H1 (cell line): ENCODE data around the gene NUBP2. TPM values are rescaled to one million over a fixed set of nuclear protein-coding genes. Genes with fewer than 3 reads are reported as not detected.

Experiments
- CEBPB ChIP-seq: IDR thresholded peaks from 2 replicates; pipeline ENCODE4 v1.6.1; 2012; ENCODE audit warnings: low read depth, low read length
- CHD1 ChIP-seq: IDR thresholded peaks from 2 replicates; pipeline ENCODE4 v1.6.1; 2012; ENCODE audit warnings: low read depth, low read length, improper control_type of control experiment
- CHD7 ChIP-seq: fragments of 300-600 bp; sonication (generic); IDR thresholded peaks from 2 replicates; pipeline ENCODE4 v1.7.1; 2012; ENCODE audit warnings: low read length, moderate library complexity, mild to moderate bottlenecking, inconsistent platforms; ENCODE audit not compliant: insufficient replicate concordance
- E2F6 ChIP-seq: IDR thresholded peaks from 2 replicates; pipeline ENCODE4 v1.6.1; 2012; ENCODE audit warnings: inconsistent platforms
- PHF8 ChIP-seq: fragments of 200-600 bp; sonication (generic); conservative IDR thresholded peaks from 2 replicates; pipeline ENCODE4 v1.7.1; 2012; ENCODE audit warnings: low read depth, mild to moderate bottlenecking, inconsistent platforms, low read length, moderate library complexity
- SP1 ChIP-seq: IDR thresholded peaks from 2 replicates; pipeline ENCODE4 v1.6.1; 2011; ENCODE audit warnings: low read depth, low read length
- SP2 ChIP-seq: IDR thresholded peaks from 2 replicates; pipeline ENCODE4 v1.6.1; 2012; ENCODE audit warnings: mild to moderate bottlenecking, low read length, inconsistent platforms
- TAF1 ChIP-seq: IDR thresholded peaks from 2 replicates; pipeline ENCODE4 v1.6.1; 2011; ENCODE audit warnings: mild to moderate bottlenecking, low read depth, low read length
- TEAD4 ChIP-seq: IDR thresholded peaks from 2 replicates; pipeline ENCODE4 v1.6.1; 2012; ENCODE audit warnings: low read depth, low read length, inconsistent platforms, mixed read lengths
- USF2 ChIP-seq: IDR thresholded peaks from 2 replicates; pipeline ENCODE4 v1.6.1; 2011; ENCODE audit warnings: low read length, improper control_type of control experiment
- polyA plus RNA-seq, 7 experiments: library from polyadenylated mRNA; depleted of rRNA in 3 of 7; stranded (reverse) in 5 of 7; unstranded in 2 of 7; fragments of >200 nt in 5 of 7; fragments of 200-250 nt in 2 of 7; gene quantifications; 1 replicate in 5 of 7; 2 replicates in 1 of 7; 4 replicates in 1 of 7; pipeline versions ENCODE4 v1.2.1 to v1.2.3, GENCODE V29; 2011 to 2013; ENCODE audit warnings: missing spikeins in 2 of 7, mixed read lengths in 2 of 7
- total RNA-seq: library from RNA; stranded (reverse); fragmentation: NEBNext Ultra II Directional; extraction: Animal tissue kit (Norgen Biotek cat#: 25700); gene quantifications from 2 replicates; pipeline ENCODE4 v1.2.1, GENCODE V29; 2021

NUBP2 gene
- total and polyA plus RNA-seq, 2 of the 8 experiments (the other 6 are each of a cell fraction or from before 2014, with no cell fraction given), result 70.3 to 96.9 TPM

GRCh38 chr16:1817716-1818115, 35.0 kb downstream of the NUBP2 start (continued):
- TF ChIP-seq CHD7, result no peak
- no peak for TF ChIP-seq TEAD4
- no peak for TF ChIP-seq PHF8
- no peak for TF ChIP-seq SP1
- no peak for TF ChIP-seq TAF1
- TF ChIP-seq E2F6, result no peak
- no peak for TF ChIP-seq CHD1
- TF ChIP-seq CEBPB, result no peak
- TF ChIP-seq USF2, result no peak
- TF ChIP-seq SP2, result no peak
